ENCODE measurements around the gene USP22.
A peak's percentile ranks its signal among the peaks of the same experiment; 100 is the strongest.

Gene USP22

DNA sequence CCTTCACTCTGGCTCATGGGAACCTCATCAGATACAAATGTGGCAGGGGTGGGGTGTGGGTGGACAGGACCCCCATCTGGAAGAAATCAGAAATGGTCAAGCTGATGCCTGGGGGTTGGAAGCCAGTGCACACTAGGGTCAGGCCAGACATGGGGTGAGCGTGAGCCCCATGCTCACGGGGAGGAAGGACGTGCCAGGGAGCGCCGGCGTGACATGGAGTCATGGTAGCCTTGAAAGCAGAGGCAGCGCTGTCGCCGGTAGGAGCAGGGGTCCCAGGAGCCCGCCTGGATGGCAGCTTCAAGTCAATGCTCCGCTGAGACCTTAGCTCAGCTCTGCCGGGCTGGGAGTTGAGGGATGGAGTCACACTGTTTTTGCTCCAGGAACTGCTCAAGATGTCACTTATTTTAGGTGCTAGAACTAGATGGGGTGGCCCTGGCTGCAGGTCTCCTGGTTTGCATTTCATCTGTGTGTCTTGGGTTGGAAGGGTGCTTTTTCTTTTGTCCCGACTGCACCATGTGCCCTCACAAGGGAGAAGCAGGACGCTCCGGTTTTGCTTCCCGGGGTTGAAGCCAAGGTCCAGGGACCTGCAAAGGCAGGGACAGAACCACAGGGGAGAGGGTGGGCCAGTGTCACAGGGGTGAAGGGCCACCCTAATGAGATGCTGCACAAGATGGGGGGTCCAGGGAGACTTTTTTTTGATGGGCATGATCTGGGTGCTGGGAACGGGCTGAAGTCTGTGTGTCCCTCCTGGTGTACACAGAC is 51.4 kb downstream of the USP22 start:
- Histone ChIP-seq H3K27ac (no peak overlapping the region), H3K4me3 (no peak overlapping the region), H3K27me3 (no peaks in the 10 kb centered on the region), H3K4me1 (peaks cover 0 to 21% (median 9%) of the 10 kb centered on the region in 4 donors), H3K9me3 (no peaks in the 10 kb centered on the region), H3K36me3 (no peaks in the 10 kb centered on the region)
- intact Hi-C loops (cut with DNase I; ENCODE audit: low total_unique reads) = loop anchor here (10.0 kb wide), 2 partner anchors 47 to 187 kb away; no protein-coding TSS in a partner anchor
- TF ChIP-seq, protein P1, sequence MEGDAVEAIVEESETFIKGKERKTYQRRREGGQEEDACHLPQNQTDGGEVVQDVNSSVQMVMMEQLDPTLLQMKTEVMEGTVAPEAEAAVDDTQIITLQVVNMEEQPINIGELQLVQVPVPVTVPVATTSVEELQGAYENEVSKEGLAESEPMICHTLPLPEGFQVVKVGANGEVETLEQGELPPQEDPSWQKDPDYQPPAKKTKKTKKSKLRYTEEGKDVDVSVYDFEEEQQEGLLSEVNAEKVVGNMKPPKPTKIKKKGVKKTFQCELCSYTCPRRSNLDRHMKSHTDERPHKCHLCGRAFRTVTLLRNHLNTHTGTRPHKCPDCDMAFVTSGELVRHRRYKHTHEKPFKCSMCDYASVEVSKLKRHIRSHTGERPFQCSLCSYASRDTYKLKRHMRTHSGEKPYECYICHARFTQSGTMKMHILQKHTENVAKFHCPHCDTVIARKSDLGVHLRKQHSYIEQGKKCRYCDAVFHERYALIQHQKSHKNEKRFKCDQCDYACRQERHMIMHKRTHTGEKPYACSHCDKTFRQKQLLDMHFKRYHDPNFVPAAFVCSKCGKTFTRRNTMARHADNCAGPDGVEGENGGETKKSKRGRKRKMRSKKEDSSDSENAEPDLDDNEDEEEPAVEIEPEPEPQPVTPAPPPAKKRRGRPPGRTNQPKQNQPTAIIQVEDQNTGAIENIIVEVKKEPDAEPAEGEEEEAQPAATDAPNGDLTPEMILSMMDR (IDR thresholded peaks at IDR 0.05) = no peak
- peak in 1 of 2 donors; percentile 57 for DNase-seq

DNA sequence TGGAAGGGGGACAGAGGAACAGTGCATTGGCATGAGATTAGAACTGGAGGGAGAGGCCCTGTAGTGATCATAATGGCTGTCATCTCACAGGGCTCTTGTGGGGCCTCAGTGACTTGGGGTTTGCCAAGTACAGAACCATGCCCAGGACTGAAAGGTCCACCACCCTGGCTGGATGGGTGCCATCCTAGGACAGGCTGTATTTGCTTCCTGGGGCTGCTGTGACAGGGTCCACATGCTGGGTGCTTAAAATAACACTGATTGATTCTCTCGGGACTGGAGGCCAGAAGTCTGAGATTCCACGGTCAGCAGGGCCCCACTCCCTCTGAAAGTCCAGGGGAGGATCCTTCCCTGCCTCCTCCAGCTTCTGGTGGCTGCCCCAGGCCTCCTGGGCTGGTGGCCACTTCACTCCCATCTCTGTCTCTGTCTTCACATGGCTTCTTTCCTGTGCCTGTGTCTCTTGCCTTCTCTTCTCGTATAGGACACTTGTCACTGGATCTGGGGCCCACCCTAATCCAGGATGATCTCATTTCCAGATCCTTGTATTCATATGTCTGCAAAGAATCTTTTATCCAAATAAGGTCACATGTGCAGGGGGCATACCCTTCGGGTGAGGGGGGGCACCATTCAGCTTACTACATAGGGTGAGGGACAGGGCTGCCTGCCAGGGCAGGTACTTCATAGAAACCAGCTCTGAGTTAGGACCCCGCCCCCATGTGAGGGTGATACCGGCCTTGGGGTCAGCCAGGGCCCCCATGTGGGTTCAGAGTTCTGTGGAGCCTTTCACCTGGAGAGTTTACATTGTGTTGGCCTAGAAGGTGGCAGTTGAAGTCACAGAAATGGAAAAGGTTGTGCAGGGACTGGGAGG is 52.6 kb downstream of the USP22 start:
- TF ChIP-seq, protein P1 (IDR thresholded peaks at IDR 0.05) = no peak
- Histone ChIP-seq H3K36me3 (no peaks in the 10 kb centered on the region), H3K9me3 (no peaks in the 10 kb centered on the region), H3K27me3 (no peaks in the 10 kb centered on the region), H3K4me1 (peaks cover 0 to 21% (median 9%) of the 10 kb centered on the region in 4 donors), H3K4me3 (no peak overlapping the region), H3K27ac (no peak overlapping the region)
- intact Hi-C loops (cut with DNase I; ENCODE audit: low total_unique reads) = loop anchor here (10.0 kb wide), 2 partner anchors 45 to 185 kb away; no protein-coding TSS in a partner anchor
- DNase-seq = peak in 1 of 2 donors; percentile 49

DNA sequence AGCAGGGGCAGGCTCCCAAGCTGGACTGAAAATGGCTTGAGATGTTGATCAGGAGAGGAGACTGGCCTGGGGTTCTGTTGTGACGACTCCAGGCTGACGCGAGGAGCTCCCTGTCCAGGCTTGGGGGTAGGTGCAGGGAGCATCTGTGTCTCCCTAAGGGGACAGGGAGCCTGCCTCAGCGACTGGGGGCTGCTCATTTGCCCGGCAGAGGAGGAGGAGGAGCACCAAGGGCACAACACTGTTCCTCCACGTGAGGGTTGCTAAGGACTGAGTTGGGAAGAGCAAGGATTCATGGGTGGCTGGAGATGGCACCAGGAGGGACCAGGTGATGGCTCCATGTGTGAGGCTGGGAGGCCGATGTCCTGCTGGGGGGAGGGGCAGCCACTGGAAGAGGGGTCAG is 53.3 kb downstream of the USP22 start:
- Histone ChIP-seq H3K9me3 (no peaks in the 10 kb centered on the region), H3K27ac (no peak overlapping the region), H3K36me3 (no peaks in the 10 kb centered on the region), H3K4me3 (no peak overlapping the region), H3K4me1 (peaks cover 0 to 21% (median 9%) of the 10 kb centered on the region in 4 donors), H3K27me3 (no peaks in the 10 kb centered on the region)
- peak in 1 of 2 donors; percentile 64 for DNase-seq
- intact Hi-C loops (cut with DNase I; ENCODE audit: low total_unique reads) = no loop called here
- TF ChIP-seq, protein P1 (IDR thresholded peaks at IDR 0.05) = no peak

DNA sequence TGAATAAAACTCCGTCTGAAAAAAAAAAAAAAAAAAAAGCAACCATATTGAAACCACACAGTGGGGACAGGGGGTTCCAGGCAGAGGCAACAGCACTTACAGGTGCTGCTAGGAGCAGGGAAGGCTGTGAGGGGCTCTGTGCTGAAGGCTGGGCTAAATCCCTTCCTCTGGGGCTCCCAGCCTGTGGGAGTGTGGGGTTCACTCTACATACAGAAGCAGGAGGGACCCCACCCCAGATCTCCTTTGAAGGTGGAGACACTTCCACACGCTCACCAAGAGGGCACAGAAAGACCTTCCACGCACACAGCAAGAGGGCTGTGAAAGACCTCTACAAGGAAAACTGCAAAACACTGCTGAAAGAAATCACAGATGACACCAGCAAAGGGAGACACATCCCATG is 53.9 kb downstream of the USP22 start:
- no peak for DNase-seq
- Histone ChIP-seq H3K4me3 (no peak overlapping the region), H3K4me1 (peaks cover 0 to 21% (median 9%) of the 10 kb centered on the region in 4 donors), H3K36me3 (no peaks in the 10 kb centered on the region), H3K27ac (no peak overlapping the region), H3K9me3 (no peaks in the 10 kb centered on the region), H3K27me3 (no peaks in the 10 kb centered on the region)
- TF ChIP-seq, protein P1 (IDR thresholded peaks at IDR 0.05) = no peak
- intact Hi-C loops (cut with DNase I; ENCODE audit: low total_unique reads) = no loop called here

DNA sequence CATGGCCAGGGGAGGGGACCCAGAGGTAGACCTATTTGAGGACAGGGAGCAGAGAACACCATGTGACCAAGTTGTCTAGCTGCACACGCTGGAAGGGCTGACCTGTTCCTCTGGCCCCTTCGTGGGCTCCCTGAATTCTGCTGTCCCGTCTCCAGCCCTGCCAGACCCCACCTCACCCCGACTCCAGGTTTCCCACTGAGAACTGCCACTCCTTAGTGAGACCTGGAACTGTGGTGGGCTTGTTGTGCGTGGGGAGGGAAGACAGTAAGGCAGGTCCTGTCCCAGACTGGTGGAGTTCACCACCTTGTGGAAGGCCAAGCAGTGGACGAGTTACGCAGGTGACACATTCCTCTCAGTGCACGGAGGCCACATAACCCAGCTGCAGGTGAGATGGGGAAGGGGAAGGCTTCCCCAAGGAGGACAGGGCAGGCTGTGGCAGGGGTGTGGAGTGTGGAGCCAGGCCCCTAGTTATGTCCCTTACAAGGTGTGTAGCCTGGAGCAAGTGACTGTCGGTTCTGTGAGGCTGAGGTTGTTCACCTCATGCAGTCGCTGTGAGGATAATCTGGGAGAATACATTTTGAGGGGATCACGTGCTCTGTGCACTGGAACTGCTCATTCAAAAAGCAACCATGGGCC is 54.7 kb downstream of the USP22 start:
- peak in 1 of 2 donors; percentile 32 for DNase-seq
- Histone ChIP-seq H3K27me3 (no peaks in the 10 kb centered on the region), H3K9me3 (no peaks in the 10 kb centered on the region), H3K36me3 (no peaks in the 10 kb centered on the region), H3K4me1 (peaks cover 0 to 18% (median 6%) of the 10 kb centered on the region in 4 donors), H3K4me3 (no peak overlapping the region), H3K27ac (no peak overlapping the region)
- intact Hi-C loops (cut with DNase I; ENCODE audit: low total_unique reads) = no loop called here
- TF ChIP-seq, protein P1 (IDR thresholded peaks at IDR 0.05) = no peak
